ENCODE data around the gene MYBPH.

Gene MYBPH

DNA sequence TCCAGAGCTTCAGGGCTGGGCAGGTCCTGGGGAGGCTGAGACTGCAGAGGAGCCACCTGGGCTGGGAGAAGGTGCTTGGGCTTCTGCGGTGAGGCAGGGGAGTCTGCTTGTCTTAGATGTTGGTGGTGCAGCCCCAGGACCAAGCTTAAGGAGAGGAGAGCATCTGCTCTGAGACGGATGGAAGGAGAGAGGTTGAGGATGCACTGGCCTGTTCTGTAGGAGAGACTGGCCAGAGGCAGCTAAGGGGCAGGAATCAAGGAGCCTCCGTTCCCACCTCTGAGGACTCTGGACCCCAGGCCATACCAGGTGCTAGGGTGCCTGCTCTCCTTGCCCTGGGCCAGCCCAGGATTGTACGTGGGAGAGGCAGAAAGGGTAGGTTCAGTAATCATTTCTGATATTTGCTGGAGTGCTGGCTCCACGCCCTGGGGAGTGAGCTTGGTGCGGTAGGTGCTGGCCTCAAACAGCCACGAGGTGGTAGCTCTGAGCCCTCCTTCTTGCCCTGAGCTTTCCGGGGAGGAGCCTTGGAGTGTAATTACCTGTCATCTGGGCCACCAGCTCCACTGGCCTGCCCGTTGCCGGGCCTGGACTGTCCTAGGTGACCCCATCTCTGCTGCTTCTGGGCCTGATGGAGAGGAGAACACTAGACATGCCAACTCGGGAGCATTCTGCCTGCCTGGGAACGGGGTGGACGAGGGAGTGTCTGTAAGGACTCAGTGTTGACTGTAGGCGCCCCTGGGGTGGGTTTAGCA is 9.3 kb downstream of the MYBPH start:
- peak; percentile 72 for DNase-seq (ENCODE audit: low spot score)

DNA sequence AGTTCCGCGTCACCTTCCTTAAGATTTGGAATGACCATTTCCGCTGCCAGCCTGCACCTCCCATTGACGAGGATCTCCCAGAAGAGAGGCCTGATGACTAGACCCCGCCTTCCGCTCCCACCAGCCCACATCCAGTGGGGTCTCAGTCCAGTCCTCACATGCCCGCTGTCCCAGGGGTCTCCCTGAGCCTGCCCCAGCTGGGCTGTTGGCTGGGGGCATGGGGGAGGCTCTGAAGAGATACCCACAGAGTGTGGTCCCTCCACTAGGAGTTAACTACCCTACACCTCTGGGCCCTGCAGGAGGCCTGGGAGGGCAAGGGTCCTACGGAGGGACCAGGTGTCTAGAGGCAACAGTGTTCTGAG is 9.8 kb downstream of the MYBPH start:
- no peak for DNase-seq (ENCODE audit: low spot score)

DNA sequence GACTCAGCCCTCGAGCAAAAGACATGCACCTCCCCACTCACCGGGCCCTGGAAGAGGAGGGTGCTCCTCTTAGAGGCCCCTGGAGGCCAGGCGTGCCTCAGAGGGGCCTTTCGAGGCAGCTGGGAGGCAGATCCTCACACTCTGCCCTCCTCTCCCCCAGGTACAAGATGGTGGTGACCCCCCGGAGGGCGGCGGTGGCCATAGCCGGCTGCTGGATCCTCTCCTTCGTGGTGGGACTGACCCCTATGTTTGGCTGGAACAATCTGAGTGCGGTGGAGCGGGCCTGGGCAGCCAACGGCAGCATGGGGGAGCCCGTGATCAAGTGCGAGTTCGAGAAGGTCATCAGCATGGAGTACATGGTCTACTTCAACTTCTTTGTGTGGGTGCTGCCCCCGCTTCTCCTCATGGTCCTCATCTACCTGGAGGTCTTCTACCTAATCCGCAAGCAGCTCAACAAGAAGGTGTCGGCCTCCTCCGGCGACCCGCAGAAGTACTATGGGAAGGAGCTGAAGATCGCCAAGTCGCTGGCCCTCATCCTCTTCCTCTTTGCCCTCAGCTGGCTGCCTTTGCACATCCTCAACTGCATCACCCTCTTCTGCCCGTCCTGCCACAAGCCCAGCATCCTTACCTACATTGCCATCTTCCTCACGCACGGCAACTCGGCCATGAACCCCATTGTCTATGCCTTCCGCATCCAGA is 10.4 kb downstream of the MYBPH start:
- DNase-seq (ENCODE audit: low spot score), result no peak

DNA sequence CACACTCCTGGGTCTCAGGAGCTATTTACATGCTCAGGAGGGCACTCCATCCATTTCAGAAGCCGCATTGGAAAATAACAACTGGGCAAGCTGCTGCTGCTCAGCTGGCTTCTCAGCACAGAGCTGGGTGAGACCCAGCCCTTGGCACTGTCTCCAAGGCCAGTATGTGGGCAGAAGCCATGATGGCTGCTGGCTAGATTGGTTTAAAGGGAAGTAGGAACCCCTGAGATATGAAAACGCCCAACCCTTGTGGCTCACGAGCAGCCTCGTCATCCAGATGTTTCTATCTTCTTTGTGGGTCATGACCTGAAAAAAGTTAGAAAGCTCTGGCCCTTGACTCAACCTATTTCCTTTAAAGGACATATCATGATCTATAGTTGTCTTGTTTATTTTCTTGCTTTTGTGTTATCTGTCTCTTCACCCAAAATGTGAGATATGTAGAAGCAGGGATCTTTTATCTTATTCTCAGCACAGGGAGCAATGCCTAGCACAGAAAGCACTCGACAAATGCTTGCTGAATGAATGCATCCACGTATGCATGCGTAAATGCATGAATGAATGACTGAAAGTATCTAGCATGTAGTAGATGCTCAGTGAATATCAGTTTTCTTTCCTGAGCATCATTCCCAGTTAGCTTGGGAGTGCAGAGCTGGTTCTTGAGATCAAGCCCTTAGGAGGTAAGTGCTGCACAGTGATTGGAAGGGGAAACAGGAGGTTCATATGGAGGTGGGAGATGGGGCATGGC is 11.6 kb downstream of the MYBPH start:
- no peak for DNase-seq (ENCODE audit: low spot score)

DNA sequence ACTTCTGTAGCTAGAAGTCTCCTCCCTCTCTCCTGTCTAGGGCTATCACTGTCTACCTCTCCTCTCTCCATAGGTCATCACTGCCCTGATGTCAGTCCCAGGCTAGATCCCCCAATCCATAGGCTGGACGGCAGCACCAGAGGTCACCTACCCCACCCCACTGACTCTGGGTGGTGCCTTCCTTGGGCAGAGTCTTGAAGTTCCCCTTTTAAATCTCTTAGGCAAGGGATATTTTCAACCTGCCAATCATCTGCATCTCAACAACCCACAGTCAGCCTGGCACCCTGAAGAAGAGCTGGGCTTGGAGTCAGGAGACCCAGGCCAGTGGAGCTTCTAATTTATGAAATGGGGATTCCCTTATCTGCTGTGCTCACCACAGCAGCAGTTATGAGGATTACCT is 13.2 kb downstream of the MYBPH start:
- DNase-seq (ENCODE audit: low spot score), result no peak

DNA sequence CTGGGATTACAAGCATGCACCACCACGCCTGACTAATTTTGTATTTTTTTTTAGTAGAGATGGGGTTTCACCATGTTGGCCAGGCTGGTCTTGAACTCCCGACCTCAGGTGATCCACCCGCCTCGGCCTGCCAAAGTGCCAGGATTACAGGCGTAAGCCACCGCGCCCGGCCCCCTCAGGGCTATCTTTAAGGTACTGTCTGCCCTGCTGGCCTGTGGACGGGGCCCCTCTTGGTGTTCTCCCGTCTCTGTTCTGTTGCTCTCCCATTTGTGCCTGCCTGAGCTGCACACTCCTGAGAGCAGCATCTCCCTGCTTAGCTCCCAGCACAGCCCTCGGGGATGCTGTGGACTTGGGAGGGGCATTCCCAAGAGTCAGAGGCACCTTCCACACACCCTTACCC is 13.9 kb downstream of the MYBPH start:
- DNase-seq (ENCODE audit: low spot score), result no peak

DNA sequence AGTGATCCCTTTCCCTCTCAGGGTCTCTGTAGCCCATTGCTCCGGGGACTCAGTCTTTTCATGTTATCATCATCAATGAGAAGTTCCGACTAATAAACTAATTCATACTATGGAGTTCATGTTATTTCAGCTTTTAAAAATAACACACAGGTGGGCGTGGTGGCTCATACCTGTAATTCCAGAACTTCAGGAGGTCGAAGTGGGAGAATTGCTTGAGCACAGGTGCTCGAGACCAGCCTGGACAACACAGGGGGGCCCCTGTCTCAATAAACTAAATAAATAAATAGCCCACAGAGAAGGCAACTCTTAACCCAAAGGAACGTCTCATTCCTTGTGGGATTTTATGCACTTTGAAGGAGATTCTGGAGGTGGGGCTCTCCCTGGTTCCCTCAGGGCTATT is 14.5 kb downstream of the MYBPH start:
- no peak for DNase-seq (ENCODE audit: low spot score)

DNA sequence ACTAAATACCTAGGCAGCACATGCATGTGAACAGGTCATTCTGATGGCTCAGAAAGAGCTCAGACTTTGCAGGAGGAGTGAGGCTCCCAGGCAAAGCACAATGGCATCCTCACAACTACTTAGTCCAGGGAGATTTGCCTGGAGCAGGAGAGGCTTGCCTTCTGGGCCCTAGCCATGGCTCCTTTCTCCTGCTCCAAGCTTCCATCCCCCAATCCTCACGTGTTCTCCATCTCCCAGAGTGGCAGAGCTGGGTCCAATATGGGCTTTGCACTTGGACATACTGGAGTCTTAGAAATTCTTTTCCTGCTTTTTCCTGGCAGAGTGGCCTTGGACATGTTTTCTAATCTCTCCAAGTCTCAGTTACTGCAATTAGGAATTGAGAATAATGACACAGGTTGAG is 15.8 kb downstream of the MYBPH start:
- DNase-seq (ENCODE audit: low spot score), result no peak

DNA sequence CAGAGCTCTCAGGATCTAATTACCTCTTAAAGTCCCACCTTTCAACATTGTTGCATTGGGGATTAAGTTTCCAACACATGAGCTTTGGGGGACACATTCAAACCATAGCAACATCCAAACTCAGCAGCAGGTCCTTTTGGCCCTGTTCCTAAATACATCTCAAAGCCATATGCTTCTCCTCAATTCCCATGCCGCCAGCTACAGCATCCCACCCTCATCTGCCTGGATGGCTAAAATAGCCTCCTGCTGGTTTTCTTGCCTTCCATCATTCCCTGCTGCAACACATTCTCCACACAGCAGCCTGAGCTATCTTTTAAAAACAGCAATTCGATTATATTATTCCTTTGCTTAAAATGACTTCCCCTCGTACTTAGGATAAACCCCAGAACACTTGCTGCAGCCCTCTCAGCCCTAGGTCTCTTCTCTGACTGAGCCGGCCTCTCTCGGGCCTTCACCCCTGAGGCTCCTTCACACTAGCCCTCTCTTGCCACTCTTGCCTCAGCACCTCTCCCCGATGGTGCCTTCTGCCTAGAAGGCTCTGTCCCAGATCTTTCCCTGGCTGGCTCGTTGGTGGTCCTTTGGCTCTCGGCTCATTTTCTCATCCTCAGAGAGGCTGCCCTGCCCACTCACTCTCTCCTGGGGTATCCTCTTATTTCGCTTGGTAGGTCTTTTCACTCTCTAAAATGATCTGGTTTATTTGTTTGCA is 16.5 kb downstream of the MYBPH start:
- DNase-seq (ENCODE audit: low spot score), result no peak

DNA sequence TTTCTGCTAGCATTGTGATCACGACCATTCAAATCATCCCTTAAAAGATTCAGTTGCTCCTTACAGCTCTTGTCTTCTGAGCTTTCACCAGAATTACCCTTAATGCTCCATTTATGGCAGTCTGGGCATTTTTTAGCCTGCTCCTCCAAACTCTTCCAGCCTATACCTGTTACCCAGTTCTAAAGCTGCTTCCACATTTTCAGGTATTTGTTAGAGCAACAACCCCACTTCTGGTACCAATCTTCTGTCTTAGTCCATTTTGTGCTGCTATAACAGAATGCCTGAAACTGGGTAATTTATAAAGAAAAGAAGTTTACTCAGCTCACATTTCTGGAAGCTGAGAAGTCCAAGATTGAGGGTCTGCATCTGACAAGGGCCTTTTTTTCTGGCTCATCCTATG is 17.2 kb downstream of the MYBPH start:
- DNase-seq (ENCODE audit: low spot score), result no peak

DNA sequence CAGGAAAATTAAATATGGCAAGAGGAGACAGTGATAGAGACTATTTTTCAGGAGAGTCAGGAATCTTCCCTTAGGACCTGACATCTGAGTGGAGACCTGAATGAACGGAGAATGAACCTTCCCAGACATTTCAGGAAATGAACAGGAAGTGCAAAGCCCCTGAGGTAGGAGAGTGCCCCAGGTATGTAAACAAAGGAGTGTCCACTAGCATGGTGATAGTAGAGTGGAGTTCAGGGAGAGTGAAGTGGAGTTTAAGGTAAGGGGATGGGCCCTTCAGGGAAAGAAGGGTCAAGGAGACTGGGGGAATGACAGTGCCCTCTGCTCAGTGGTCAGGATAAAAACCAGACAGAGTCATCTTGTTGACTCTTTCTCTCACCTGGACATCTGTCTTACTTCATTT is 19.3 kb downstream of the MYBPH start:
- DNase-seq (ENCODE audit: low spot score), result no peak

DNA sequence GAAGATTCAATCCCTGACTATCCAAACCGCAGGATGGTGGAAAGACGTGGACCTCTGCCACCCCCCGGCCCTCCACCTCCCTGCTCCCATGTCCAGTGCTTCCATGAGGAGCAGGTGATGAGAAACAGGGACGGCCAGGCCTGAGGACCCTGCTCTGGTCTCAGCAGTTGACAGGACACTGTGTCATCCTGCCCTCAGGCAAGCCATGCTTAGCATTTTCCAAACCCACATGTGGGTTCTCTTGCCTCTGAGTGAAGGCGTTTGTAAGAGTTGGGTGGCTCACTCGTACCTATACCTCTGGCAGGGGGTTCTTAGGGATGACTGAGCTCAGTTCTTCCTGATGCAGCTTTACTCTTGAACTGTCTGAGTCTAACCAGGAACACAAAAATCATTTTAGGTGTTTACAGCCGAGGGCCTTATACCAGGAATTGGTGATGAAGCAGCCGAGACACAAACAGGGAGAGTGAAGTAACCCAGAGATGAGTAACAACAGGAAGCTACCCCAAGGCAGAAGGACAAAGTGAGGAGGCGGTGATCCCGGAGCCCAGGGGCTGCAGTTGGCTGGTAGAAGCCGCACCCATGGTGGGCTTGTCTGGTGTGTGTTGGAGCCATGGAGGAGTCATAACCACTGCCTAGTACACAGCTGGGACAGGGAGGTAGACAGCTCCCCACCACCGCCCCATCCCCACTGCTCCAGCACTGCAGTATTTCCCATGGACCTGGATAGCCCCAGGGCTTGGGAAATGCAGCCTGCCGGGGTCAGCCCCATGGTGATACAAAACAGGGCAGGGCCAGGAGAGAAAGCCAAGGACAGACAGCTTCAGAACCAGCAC is 21.4 kb downstream of the MYBPH start:
- no peak for DNase-seq (ENCODE audit: low spot score)

DNA sequence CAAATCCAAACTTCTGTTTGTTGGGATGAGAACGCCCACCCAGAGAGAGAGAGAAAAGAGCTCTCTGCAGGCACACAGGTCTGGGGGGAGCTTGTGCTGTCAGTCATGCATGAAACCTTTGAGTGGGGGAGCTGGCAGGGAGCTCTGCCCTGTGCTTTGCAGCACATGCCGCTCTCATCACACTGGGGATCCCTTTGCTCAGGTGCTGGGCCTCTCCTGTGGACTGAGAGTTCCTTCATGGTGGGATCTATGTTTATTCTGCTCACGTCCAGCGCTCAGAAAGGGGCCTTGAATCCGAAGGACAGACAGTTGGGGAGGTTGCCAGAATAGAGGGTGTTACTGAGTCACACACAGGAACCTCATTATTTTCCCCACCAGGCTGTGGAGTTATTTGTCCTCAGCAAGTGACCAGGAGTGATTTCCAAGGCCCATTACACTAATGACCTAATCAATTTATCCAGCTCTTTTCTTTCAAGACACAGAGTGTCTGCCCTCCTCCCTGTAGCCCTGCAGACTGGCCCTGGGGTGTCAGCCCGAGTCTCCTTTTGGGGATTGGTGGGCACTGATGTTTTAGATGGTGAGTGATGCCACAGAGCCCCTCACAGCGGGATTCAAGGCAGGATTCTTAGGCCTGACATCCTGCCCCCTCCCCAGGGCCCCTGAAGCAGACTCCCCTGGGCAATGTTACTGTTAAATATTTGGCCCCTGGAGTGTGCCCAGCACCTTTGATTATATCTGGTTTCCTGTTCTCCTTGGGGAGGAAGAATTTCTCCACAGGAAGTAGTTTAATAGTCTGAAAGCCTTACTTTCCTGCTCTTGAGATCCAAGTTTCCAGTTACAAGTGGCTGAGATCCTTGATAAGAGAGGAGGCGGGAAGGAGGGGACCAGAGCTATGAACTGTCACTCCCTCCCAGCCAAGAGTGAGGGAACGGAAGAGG is 22.3 kb downstream of the MYBPH start:
- no peak for DNase-seq (ENCODE audit: low spot score)

DNA sequence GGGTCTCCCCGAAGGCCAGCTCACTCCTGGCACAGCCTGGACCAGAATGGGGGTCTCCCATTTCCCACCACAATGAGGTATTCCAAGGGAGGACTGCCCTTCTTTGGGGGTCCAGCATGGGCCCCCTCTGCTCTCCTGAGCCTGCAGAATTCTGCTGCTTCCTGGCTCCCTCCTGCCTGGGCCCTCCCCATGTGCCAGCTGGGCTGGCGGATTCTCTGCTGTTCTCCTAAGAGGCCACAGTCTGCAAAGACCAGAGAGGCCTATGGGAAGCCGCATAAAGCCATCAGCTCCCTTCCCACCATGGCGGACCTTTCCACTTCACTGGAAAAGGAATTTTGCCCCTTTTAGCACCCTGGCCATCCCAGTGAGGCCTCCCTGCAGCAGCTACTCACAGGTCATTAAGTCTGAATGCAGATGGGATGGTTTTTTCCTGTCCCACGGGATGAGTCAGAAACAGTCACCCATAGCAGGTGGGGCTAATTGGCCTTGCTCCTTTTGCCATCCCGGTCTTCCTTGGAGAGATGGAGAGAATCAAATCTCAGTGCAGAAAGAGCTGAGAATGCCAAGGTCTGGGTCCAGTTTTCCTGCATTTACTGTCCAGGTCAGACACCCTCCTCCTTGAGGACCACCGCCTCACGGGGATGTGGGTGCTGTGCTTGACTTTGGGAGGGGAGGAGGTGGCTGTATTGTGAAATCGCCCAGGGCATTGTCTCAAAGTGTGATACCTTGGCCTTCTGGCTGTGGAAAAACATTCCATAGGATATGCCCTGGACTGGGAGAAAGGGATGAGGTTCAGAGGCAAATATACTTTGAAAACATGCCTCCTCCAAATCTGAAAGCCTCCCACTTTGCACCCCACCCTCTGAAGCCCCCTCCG is 23.2 kb downstream of the MYBPH start:
- peak; percentile 50 for DNase-seq (ENCODE audit: low spot score)

DNA sequence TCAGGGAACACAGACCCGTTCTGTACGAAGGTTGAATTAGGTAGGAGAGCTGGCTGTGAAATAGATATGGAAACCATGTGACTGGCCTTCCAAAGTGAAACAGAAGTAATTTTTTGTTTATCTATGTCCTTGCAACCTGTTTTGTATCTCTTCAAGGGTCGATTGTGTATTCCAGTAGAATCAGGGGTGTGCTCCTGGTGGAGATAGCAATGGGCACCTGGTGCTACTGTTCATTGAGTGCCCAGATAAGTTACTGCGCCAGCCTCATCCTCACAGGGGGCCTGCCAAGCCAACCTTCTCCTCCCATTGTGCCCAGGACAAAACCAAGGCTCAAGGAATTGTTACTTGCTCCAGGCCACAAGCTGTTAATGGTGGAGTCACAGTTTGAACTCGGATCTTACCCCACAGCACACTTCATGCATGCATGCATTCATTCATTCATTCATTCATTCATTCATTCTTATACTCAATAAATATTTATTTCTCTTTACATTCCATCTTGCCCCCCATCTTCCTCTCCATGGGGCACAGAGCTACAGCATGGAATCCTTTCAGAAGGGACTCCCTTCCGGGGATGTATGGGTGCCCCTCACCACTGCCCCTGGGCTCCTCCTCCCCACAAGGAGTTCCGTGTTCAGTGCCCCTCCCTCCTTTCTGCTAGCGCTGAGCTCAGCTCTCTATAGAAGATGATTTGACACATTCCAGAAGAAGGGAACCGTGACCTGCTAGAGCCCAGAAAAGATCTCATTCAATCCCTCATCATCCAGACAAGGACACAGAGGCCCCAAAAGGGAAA is 24.1 kb downstream of the MYBPH start:
- no peak for DNase-seq (ENCODE audit: low spot score)

DNA sequence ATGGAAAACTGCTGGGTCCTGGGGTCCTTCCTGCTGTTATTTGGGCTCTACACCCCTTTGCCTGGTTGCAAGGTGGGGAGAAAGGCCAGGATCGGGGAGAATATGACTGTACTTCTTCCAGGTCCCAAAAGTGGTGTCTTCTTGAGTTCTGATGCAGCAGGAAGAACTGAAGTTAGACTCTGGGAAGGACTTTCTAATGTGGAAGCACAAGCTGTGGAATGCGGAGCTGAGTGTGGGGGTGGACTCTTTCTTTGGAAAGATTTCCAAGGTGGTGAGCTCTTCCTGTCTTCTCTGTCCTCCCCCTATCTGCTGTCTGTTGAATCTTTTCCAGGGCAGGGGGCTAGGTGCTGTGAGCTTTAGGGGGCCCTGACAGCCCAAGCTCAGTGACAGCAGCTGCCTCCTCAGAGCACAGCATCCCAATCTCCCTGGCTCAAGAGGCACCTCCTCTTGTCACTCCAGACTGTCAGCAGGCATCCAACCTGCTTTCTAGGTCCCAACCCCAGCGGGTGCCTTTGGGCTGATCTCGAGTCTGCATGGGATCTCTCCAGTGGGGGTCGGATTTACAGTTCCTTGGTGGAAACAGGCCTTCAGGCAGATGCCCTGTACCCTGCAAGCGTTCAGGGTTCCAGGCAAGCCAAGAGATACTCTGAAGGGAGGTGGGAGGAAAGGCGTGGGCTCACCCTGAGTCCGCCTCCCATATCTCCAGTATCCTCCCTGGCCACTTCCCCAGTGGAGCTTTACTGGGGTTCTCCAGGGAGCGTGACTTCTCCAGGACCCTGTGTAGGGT is 24.9 kb downstream of the MYBPH start:
- DNase-seq (ENCODE audit: low spot score), result no peak

DNA sequence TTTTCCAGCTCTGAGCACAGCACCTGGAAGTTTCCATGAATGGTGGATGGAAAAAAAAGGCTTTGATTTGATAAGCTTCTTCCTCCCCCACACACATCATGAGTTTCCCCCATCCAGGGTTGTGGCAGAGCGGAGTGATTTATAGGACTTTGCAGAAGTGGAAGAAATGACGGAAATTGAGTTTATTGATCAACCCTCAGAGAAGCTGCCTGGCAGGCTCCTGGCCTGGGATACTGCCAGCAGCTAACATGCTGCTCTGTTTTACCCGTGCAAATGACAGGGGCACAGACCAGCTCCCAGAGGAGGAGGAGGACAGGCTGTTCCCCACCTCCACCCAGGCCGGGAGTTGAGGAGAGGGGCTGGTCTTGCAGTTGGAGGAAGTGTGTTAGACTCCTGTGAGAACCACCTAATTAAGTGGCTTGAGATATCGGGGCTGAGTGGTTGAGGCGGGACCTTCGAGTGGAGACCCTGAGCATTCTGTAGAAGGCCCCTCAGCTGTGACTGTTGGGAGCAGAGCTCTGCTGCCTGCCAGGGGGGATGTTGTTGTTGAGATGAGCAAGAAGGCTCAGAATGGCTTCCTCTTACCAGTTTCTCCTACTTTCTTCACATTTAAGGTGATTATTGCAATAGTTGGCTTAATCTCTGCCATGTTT is 26.3 kb downstream of the MYBPH start:
- DNase-seq (ENCODE audit: low spot score), result no peak
